HepG2 (cell line): ENCODE data around the gene ATP5MG. TPM values are rescaled to one million over a fixed set of nuclear protein-coding genes. Genes with fewer than 3 reads are reported as not detected.

Experiments used
- AKAP8 ChIP-seq: sonication (generic); formaldehyde crosslinking; IDR thresholded peaks from 2 replicates; pipeline ENCODE4 v1.5.1; 2020; ENCODE audit warnings: mild to moderate bottlenecking, missing genetic modification reagents
- ASH2L ChIP-seq: fragments of 300-600, 200-600 bp; sonication (generic); IDR thresholded peaks from 2 replicates; pipeline ENCODE4 v1.7.0; 2017; ENCODE audit warnings: low read depth, mild to moderate bottlenecking, moderate library complexity, mixed read lengths, low read length; ENCODE audit not compliant: insufficient read length
- DMTF1 ChIP-seq: sonication (generic); formaldehyde crosslinking; IDR thresholded peaks from 2 replicates; pipeline ENCODE4 v1.4.0; 2020; ENCODE audit warnings: mild to moderate bottlenecking, missing genetic modification reagents
- HMGXB4 ChIP-seq, 2 experiments: sonication (generic) in 1 of 2; formaldehyde crosslinking in 1 of 2; IDR thresholded peaks; 2 replicates each; pipeline versions ENCODE4 v1.4.0 to v1.6.1; 2018 to 2020; ENCODE audit warnings: missing genetic modification reagents in 2 of 2, borderline replicate concordance in 1 of 2, low read depth in 1 of 2, mild to moderate bottlenecking in 1 of 2, missing biosample characterization in 1 of 2
- HNRNPL ChIP-seq: fragments of 200-400 bp; formaldehyde crosslinking; IDR thresholded peaks from 2 replicates; pipeline ENCODE4 v1.6.1; 2017; ENCODE audit warnings: mild to moderate bottlenecking, low read depth, low read length
- HNRNPUL1 ChIP-seq: fragments of 200-400 bp; formaldehyde crosslinking; IDR thresholded peaks from 2 replicates; pipeline ENCODE4 v1.6.1; 2017; ENCODE audit warnings: low read depth, mild to moderate bottlenecking, low read length, moderate library complexity
- JUND ChIP-seq: sonication (generic); formaldehyde crosslinking; IDR thresholded peaks from 2 replicates; pipeline ENCODE4 v1.8.0; 2022; ENCODE audit warnings: mild to moderate bottlenecking, missing genetic modification reagents
- KDM5A ChIP-seq: fragments of 200-600 bp; sonication (generic); IDR thresholded peaks from 2 replicates; pipeline ENCODE4 v1.7.0; 2018; ENCODE audit warnings: antibody characterized with exemption, mild to moderate bottlenecking, low read length, borderline replicate concordance
- KLF16 ChIP-seq, 2 experiments: sonication (generic) in 1 of 2; formaldehyde crosslinking in 1 of 2; IDR thresholded peaks; 2 replicates each; pipeline versions ENCODE4 v1.6.1 to v1.8.0; 2016 to 2023; ENCODE audit warnings: missing genetic modification reagents in 2 of 2, missing compliant biosample characterization in 1 of 2
- KMT2B ChIP-seq: IDR thresholded peaks from 2 replicates; pipeline ENCODE4 v1.6.1; 2016; ENCODE audit warnings: missing genetic modification reagents, missing compliant biosample characterization
- MIER3 ChIP-seq: IDR thresholded peaks from 2 replicates; pipeline ENCODE4 v1.6.1; 2016; ENCODE audit warnings: missing compliant biosample characterization, borderline replicate concordance
- PHF21A ChIP-seq: sonication (generic); formaldehyde crosslinking; IDR thresholded peaks from 2 replicates; pipeline ENCODE4 v1.5.0; 2020; ENCODE audit warnings: mild to moderate bottlenecking, missing genetic modification reagents
- POLR2AphosphoS5 ChIP-seq: IDR thresholded peaks from 2 replicates; pipeline ENCODE4 v1.6.1; 2012; ENCODE audit warnings: low read depth, low read length
- RCOR2 ChIP-seq: IDR thresholded peaks from 2 replicates; pipeline ENCODE4 v1.6.1; 2016; ENCODE audit warnings: missing biosample characterization, missing genetic modification reagents
- RXRA ChIP-seq: sonication (generic); formaldehyde crosslinking; IDR thresholded peaks from 2 replicates; pipeline ENCODE4 v1.5.1; 2020; ENCODE audit warnings: missing genetic modification reagents
- SP5 ChIP-seq: IDR thresholded peaks from 2 replicates; pipeline ENCODE4 v1.6.1; 2016; ENCODE audit warnings: low read depth, borderline replicate concordance
- TFE3 ChIP-seq: IDR thresholded peaks from 2 replicates; pipeline ENCODE4 v1.6.1; 2016
- ZBTB7B ChIP-seq: sonication (generic); formaldehyde crosslinking; IDR thresholded peaks from 2 replicates; pipeline ENCODE4 v1.4.0; 2020; ENCODE audit warnings: missing genetic modification reagents
- ZFP36L1 ChIP-seq: sonication (generic); formaldehyde crosslinking; IDR thresholded peaks from 2 replicates; pipeline ENCODE4 v1.8.0; 2022; ENCODE audit warnings: mild to moderate bottlenecking, missing genetic modification reagents, moderate library complexity
- ZMAT3 ChIP-seq: sonication (generic); formaldehyde crosslinking; conservative IDR thresholded peaks from 2 replicates; pipeline ENCODE4 v1.7.0; 2021; ENCODE audit warnings: missing genetic modification reagents
- ZNF3 ChIP-seq: IDR thresholded peaks from 2 replicates; pipeline ENCODE4 v1.7.0; 2017; ENCODE audit warnings: inconsistent platforms
- ZNF337 ChIP-seq: sonication (generic); formaldehyde crosslinking; IDR thresholded peaks from 2 replicates; pipeline ENCODE4 v1.5.1; 2020; ENCODE audit warnings: missing genetic modification reagents, low read depth, mild to moderate bottlenecking, borderline replicate concordance
- ZNF441 ChIP-seq: sonication (generic); formaldehyde crosslinking; IDR thresholded peaks from 2 replicates; pipeline ENCODE4 v1.7.0; 2021; ENCODE audit warnings: missing genetic modification reagents, borderline replicate concordance
- ZNF446 ChIP-seq: sonication (generic); formaldehyde crosslinking; IDR thresholded peaks from 2 replicates; pipeline ENCODE4 v1.5.0; 2020; ENCODE audit warnings: mild to moderate bottlenecking, missing genetic modification reagents
- ZNF724P ChIP-seq: sonication (generic); formaldehyde crosslinking; IDR thresholded peaks from 2 replicates; pipeline ENCODE4 v1.8.0; 2022; ENCODE audit warnings: missing genetic modification reagents, borderline replicate concordance
- polyA plus RNA-seq, 8 experiments: library from polyadenylated mRNA; depleted of rRNA in 3 of 8; stranded (reverse) in 7 of 8; unstranded in 1 of 8; fragments of >200 nt; fragmentation: Illumina TruSeq in 4 of 8; extraction: Trizol in 4 of 8; gene quantifications; 2 replicates each; pipeline versions ENCODE4 v1.2.1 to v1.2.3, GENCODE V29; 2011 to 2016; ENCODE audit warnings: low read depth in 4 of 8, missing spikeins in 1 of 8, mixed read lengths in 1 of 8; ENCODE audit not compliant: insufficient read depth in 1 of 8
- total RNA-seq, 5 experiments: library from RNA; depleted of rRNA; stranded (reverse); fragments of >200 nt; fragmentation: Illumina TruSeq; extraction: Trizol; gene quantifications; 2 replicates each; pipeline ENCODE4 v1.2.3, GENCODE V29; 2016; ENCODE audit warnings: low read depth in 1 of 5

The ATP5MG gene
- total and polyA plus RNA-seq, 2 of the 13 experiments (the other 11 are each of a cell fraction or from before 2014, with no cell fraction given), result 260 to 320 TPM

GRCh38 chr11:118435893-118436624, 34.7 kb downstream of the ATP5MG start, which contains the start of gene KMT2A (continued):
- peak; percentile 40; the same call in 1 of the 2 replicates for TF ChIP-seq TFE3 (CRISPR knock-in tag)
- peak in 1 of 2 experiments; percentile 92; a peak in 2 of 4 replicates for TF ChIP-seq KLF16 (CRISPR knock-in tag; IDR thresholded peaks at IDR 0.05)
- TF ChIP-seq AKAP8 (CRISPR knock-in tag), result no peak
- peak; percentile 24; the same call in 1 of the 2 replicates for TF ChIP-seq MIER3
- TF ChIP-seq ZNF446 (CRISPR knock-in tag), result peak; percentile 74; the same call in 1 of the 2 replicates
- 0 out of 2 replicates have a peak, but pooled peaks have one; percentile 35 for TF ChIP-seq SP5
- TF ChIP-seq RCOR2 (CRISPR knock-in tag), result no peak
- peak; percentile 87 for TF ChIP-seq PHF21A (CRISPR knock-in tag)
- TF ChIP-seq POLR2AphosphoS5, result peak; percentile 88
- 0 out of 2 replicates have a peak, but pooled peaks have one; percentile 30 for TF ChIP-seq ZMAT3 (CRISPR knock-in tag)
- no peak; the same call in 1 of the 2 replicates for TF ChIP-seq ZFP36L1 (CRISPR knock-in tag)
- no peak for TF ChIP-seq ZNF724P (CRISPR knock-in tag)
- TF ChIP-seq ASH2L, result peak; percentile 89
- peak; percentile 38; the same call in 1 of the 2 replicates for TF ChIP-seq RXRA (CRISPR knock-in tag)
- TF ChIP-seq KDM5A, result peak; percentile 56; the same call in 1 of the 2 replicates
- no peak for TF ChIP-seq DMTF1 (CRISPR knock-in tag)
- peak; percentile 55; the same call in 1 of the 2 replicates for TF ChIP-seq ZNF337 (CRISPR knock-in tag)
- TF ChIP-seq ZBTB7B (CRISPR knock-in tag), result no peak
- no peak for TF ChIP-seq JUND (CRISPR knock-in tag)
- TF ChIP-seq HNRNPUL1, result 0 out of 2 replicates have a peak, but pooled peaks have one; percentile 75
- no peak for TF ChIP-seq ZNF3
- TF ChIP-seq KMT2B, result peak; percentile 79
- peak; percentile 77; the same call in 1 of the 2 replicates for TF ChIP-seq ZNF441 (CRISPR knock-in tag)
- TF ChIP-seq HNRNPL, result 0 out of 2 replicates have a peak, but pooled peaks have one; percentile 3
- peak; percentile 66 to 79; a peak in 3 of 4 replicates for TF ChIP-seq HMGXB4 (CRISPR knock-in tag; IDR thresholded peaks at IDR 0.05; ENCODE audit: borderline replicate concordance in 1 of 2, low read depth in 1 of 2)
